HG02610 (cell line): ENCODE measurements around the gene SLC24A4.

Experiments
- ATAC-seq: cut with Tn5 transposase; IDR thresholded peaks from one replicate; pipeline ENCODE4 v1.9.1; 2021; ENCODE audit warnings: mild to moderate bottlenecking, moderate library complexity; ENCODE audit not compliant: unreplicated experiment

The SLC24A4 gene

GRCh38 chr14:92472860-92473259 is 149.9 kb downstream of the SLC24A4 start:
- no peak for ATAC-seq

- ATAC-seq, result no peak
Measured at GRCh38 chr14:92473261-92473968, 150.4 kb downstream of the SLC24A4 start.

- ATAC-seq, result no peak
Measured at GRCh38 chr14:92473969-92474535, 151.1 kb downstream of the SLC24A4 start.

- ATAC-seq, result no peak
Measured at GRCh38 chr14:92475037-92475436, 152.1 kb downstream of the SLC24A4 start.

- ATAC-seq, result no peak
Measured at GRCh38 chr14:92475451-92476187, 152.7 kb downstream of the SLC24A4 start.

- ATAC-seq, result no peak
Measured at GRCh38 chr14:92480856-92481255, 157.9 kb downstream of the SLC24A4 start.

- no peak for ATAC-seq
Measured at GRCh38 chr14:92481386-92481785, 158.4 kb downstream of the SLC24A4 start.

- ATAC-seq, result no peak
Measured at GRCh38 chr14:92481811-92482555, 159.0 kb downstream of the SLC24A4 start.

- ATAC-seq, result no peak
Measured at GRCh38 chr14:92482621-92483319, 159.8 kb downstream of the SLC24A4 start.

- ATAC-seq, result no peak
Measured at GRCh38 chr14:92484132-92484823, 161.3 kb downstream of the SLC24A4 start.

DNA sequence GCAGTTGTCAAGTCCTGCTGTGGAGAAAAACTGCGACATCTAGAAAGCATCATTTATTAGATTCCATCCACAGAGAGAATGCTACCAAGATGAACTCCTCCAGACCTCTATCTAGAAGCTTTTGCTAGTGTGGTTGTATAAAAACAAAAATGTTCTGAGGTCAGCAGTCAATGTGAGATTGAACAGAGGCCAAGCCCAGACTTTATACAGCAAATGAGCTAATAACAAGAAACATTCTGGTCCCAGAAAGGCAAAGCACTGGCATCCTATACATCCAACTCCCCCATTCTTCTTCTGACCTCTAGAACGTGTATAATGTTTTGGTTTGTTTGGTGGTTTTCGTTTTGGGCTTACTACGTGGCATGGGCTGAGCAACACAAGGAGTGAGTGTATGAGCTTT is 163.9 kb downstream of the SLC24A4 start:
- ATAC-seq, result no peak

GRCh38 chr14:92487513-92488133 is 164.7 kb downstream of the SLC24A4 start:
- no peak for ATAC-seq

GRCh38 chr14:92489394-92490238 is 166.7 kb downstream of the SLC24A4 start:
- ATAC-seq, result no peak

- no peak for ATAC-seq
Measured at GRCh38 chr14:92490239-92490959, 167.4 kb downstream of the SLC24A4 start.

DNA sequence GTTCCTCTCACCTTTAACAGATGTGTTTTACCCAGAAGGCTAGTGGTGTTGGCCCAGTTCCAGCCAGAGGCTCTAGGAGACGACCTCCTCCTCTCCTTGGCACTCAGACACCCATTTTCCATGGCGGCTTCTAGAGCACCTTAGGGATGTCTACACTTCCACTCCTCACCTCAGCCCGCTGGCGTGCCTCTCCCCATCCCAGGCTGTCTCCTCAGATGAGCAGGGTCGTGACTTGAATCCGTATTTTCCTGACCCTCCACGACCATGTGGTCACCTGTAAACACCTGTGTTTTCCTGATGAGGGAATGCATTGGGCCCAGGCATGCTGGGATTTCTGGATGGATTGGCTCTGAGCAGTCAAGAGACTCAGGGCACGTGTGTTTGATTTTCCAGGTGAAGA is 168.8 kb downstream of the SLC24A4 start:
- ATAC-seq, result no peak

- ATAC-seq, result no peak
Measured at GRCh38 chr14:92492258-92492657, 169.3 kb downstream of the SLC24A4 start.

- no peak for ATAC-seq
Measured at GRCh38 chr14:92493024-92493423, 170.1 kb downstream of the SLC24A4 start.

GRCh38 chr14:92493492-92493891 is 170.5 kb downstream of the SLC24A4 start:
- no peak for ATAC-seq
